Measurements from ENCODE around the gene SMIM12.

- TF ChIP-seq POLR2A (IDR thresholded peaks at IDR 0.05; ENCODE audit: extremely low read depth, insufficient read length): no peak
- TF ChIP-seq MAX (IDR thresholded peaks at IDR 0.05; ENCODE audit: low read depth, low read length): no peak
- no peak for TF ChIP-seq CTCF (IDR thresholded peaks at IDR 0.05; ENCODE audit: low read depth, low read length)
- TF ChIP-seq MYC (IDR thresholded peaks at IDR 0.05; ENCODE audit: low read depth, low read length): no peak
Measured at GRCh38 chr1:34858901-34859445, 576 bp downstream of the SMIM12 start.
